ENCODE data around the gene MYO10. TPM values are rescaled to one million over a fixed set of nuclear protein-coding genes. Genes with fewer than 3 reads are reported as not detected.

MYO10 gene
- total RNA-seq, 1 donor from 2014 or later, result 20.0 TPM

DNA sequence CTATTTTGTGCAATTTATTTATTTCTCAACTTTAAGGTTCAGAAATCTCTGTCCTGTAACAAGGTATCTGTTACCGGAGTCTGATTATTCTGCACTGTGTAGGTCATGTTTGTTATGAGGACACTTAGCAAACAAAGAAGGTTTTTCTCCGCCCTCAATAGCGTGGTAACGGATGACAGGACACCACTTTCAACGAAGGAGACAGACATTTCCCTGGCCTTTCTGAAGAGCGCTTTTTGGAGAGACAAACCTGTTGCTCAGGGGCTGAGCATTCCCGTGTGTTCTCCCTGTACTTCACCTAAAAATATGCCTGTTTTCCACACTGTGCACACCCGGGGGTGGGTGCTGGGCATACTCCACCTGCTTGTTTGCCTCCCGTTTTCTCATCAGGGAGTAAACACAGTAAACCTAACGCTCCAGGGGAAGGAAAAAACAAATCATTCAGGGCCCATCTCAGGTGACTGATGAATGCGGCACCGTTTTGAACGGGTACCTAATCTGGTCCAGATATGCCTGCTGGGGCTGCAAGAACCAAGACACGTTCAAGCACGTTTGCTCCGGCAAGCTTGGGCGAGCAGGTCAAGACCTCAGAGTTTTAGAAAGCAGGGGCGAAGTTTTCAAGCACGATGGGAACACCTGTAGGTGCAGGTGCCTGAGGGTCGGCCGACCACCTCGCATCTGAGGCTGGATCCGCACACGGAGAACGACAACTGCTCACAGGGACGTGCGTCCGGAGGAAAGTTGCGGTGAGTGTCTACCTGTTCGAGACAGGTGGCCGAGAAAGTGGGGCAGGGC lies 320.1 kb downstream of the MYO10 start:
- DNase-seq (ENCODE audit: low spot score in 2 of 2), result no peak
- intact Hi-C loops (cut with DNase I), result no loop called here
- TF ChIP-seq, protein P1, sequence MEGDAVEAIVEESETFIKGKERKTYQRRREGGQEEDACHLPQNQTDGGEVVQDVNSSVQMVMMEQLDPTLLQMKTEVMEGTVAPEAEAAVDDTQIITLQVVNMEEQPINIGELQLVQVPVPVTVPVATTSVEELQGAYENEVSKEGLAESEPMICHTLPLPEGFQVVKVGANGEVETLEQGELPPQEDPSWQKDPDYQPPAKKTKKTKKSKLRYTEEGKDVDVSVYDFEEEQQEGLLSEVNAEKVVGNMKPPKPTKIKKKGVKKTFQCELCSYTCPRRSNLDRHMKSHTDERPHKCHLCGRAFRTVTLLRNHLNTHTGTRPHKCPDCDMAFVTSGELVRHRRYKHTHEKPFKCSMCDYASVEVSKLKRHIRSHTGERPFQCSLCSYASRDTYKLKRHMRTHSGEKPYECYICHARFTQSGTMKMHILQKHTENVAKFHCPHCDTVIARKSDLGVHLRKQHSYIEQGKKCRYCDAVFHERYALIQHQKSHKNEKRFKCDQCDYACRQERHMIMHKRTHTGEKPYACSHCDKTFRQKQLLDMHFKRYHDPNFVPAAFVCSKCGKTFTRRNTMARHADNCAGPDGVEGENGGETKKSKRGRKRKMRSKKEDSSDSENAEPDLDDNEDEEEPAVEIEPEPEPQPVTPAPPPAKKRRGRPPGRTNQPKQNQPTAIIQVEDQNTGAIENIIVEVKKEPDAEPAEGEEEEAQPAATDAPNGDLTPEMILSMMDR (IDR thresholded peaks at IDR 0.05), result no peak
- no peaks in the 10 kb centered on the region for H3K36me3 ChIP-seq
- H3K27ac ChIP-seq, result no peak overlapping the region
- no peaks in the 10 kb centered on the region for H3K27me3 ChIP-seq
- peak overlapping the region; percentile 46 to 74 for H3K4me3 ChIP-seq
- peaks cover 0 to 6% of the 10 kb centered on the region in 2 donors for H3K4me1 ChIP-seq
- no peaks in the 10 kb centered on the region for H3K9me3 ChIP-seq

DNA sequence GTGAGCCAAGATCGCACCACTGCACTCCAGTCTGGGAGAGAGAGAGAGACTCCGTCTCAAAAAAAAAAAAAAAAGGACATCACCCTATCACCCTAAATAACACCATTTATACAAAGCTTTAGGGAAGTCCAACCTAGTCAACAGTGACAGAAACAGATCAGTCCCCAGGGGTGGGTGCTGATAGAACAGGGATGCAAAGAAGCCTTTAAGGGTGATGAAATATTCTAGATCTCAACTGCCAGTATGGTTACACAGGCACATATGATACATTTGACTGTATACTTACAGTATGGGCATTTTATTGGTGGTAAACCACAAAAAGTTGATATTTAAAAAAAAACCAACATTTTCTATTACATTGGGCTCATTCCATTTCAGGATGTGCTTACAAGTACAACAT lies 324.1 kb downstream of the MYO10 start:
- Histone ChIP-seq H3K4me1 (peaks cover 0 to 6% of the 10 kb centered on the region in 2 donors), H3K27ac (no peak overlapping the region), H3K9me3 (no peaks in the 10 kb centered on the region), H3K27me3 (no peaks in the 10 kb centered on the region), H3K36me3 (no peaks in the 10 kb centered on the region), H3K4me3 (no peak overlapping the region)
- DNase-seq (ENCODE audit: low spot score in 2 of 2), result no peak
- intact Hi-C loops (cut with DNase I), result no loop called here
- TF ChIP-seq, protein P1 (IDR thresholded peaks at IDR 0.05), result no peak
